OCI-LY3 (cell line): ENCODE results near the gene NGF.

Source experiments
- H2AFZ ChIP-seq: fragments of 200-600, 300-600 bp; shearing (Covaris generic); 2 replicates; pipeline ENCODE4 v1.6.0; 2014; ENCODE audit warnings: antibody characterized with exemption, low read depth, low read length
- H3K27ac ChIP-seq: fragments of 200-600, 300-600 bp; sonication (generic); 2 replicates; pipeline ENCODE4 v1.5.1; 2014; ENCODE audit warnings: mild to moderate bottlenecking, low read length, moderate library complexity, mixed read lengths
- H3K27me3 ChIP-seq: fragments of 200-600, 300-600 bp; sonication (generic); 2 replicates; pipeline ENCODE4 v1.6.1; 2014; ENCODE audit warnings: low read depth, low read length, mixed read lengths
- H3K36me3 ChIP-seq: fragments of 200-600, 300-600 bp; sonication (generic); replicated peaks from 2 replicates; pipeline ENCODE3; 2014; ENCODE audit warnings: low read depth, low read length, mixed read lengths
- H3K4me1 ChIP-seq: fragments of 300-600, 200-600 bp; sonication (generic); 2 replicates; pipeline ENCODE4 v1.6.1; 2014; ENCODE audit warnings: low read length, mixed read lengths
- H3K4me2 ChIP-seq: fragments of 200-600, 300-600 bp; sonication (generic); 2 replicates; pipeline ENCODE4 v1.6.1; 2014; ENCODE audit warnings: low read length, mixed read lengths
- H3K4me3 ChIP-seq: fragments of 300-600, 200-600 bp; sonication (generic); 2 replicates; pipeline ENCODE4 v1.5.1; 2014; ENCODE audit warnings: antibody characterized with exemption, mild to moderate bottlenecking, low read length, moderate library complexity
- H3K79me2 ChIP-seq: fragments of 300-600, 200-600 bp; shearing (Covaris generic); 2 replicates; pipeline ENCODE4 v1.6.1; 2014; ENCODE audit warnings: mild to moderate bottlenecking, low read length, mixed read lengths
- H3K9ac ChIP-seq: fragments of 300-600, 200-600 bp; shearing (Covaris generic); 2 replicates; pipeline ENCODE4 v1.6.0; 2014; ENCODE audit warnings: mild to moderate bottlenecking, low read length, moderate library complexity
- H3K9me3 ChIP-seq: fragments of 200-600, 300-600 bp; shearing (Covaris generic); 2 replicates; pipeline ENCODE4 v1.6.1; 2014; ENCODE audit warnings: low read length, mixed read lengths; ENCODE audit not compliant: insufficient read depth
- H4K20me1 ChIP-seq: fragments of 200-600, 300-600 bp; sonication (generic); 2 replicates; pipeline ENCODE4 v1.6.1; 2016; ENCODE audit warnings: low read length, mixed read lengths; ENCODE audit not compliant: insufficient read depth
- EZH2phosphoT487 ChIP-seq: fragments of 200-600 bp; shearing (Covaris generic); IDR thresholded peaks from 2 replicates; pipeline ENCODE4 v1.6.1; 2018; ENCODE audit warnings: antibody characterized with exemption, mixed run types, low read depth
- TF ChIP-seq, protein P1 (sequence below): fragments of 200-600, 300-600 bp; sonication (generic); IDR thresholded peaks from 2 replicates; pipeline ENCODE4 v1.5.1; 2014; ENCODE audit warnings: antibody characterized with exemption, low read length, low read depth

NGF gene

DNA sequence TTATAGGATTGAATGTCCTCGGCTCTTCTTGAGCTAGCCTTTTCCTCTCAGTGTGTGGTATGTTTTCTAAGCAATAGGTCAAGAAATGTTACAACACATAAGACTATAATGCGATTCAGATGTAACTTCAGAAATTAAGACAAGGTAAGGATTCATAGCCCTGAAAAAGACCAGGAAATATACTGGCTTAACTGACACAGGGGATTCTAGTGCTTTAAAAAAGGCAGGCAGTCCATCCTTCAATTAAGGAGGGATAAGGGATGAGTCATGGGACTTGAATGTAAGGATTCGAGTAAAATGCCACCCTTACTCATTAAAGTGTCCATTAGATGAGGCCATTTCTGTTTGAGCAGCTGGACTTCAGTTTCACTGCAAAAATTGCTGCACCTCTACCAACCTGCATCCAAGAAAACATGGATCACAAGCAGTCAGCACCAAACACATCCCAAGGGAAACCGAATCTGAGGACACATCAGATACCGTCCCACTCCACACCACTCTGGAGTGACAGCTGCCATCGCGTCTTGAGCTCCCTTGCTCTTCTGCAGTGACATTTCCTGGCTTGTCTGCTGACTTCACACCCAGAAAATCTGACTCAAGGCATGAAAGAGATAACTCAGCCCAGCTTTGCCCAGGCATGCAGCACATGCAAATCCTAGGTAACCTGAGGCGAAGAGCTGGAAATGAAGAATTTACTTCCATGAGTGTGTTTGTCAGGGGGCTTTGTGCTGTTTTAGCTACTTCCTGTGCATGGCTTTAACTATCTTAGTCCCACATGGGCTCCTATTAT is 37.8 kb downstream of the NGF start:
- H3K27me3 ChIP-seq = peaks cover 15% of the 10 kb centered on the region
- H3K27ac ChIP-seq = no peak overlapping the region
- no peak overlapping the region for H2AFZ ChIP-seq
- H4K20me1 ChIP-seq = no peaks in the 10 kb centered on the region; the same call in 1 of the 2 replicates
- no peak overlapping the region for H3K4me2 ChIP-seq
- H3K4me3 ChIP-seq = no peak overlapping the region
- no peak for TF ChIP-seq EZH2phosphoT487
- TF ChIP-seq, protein P1, sequence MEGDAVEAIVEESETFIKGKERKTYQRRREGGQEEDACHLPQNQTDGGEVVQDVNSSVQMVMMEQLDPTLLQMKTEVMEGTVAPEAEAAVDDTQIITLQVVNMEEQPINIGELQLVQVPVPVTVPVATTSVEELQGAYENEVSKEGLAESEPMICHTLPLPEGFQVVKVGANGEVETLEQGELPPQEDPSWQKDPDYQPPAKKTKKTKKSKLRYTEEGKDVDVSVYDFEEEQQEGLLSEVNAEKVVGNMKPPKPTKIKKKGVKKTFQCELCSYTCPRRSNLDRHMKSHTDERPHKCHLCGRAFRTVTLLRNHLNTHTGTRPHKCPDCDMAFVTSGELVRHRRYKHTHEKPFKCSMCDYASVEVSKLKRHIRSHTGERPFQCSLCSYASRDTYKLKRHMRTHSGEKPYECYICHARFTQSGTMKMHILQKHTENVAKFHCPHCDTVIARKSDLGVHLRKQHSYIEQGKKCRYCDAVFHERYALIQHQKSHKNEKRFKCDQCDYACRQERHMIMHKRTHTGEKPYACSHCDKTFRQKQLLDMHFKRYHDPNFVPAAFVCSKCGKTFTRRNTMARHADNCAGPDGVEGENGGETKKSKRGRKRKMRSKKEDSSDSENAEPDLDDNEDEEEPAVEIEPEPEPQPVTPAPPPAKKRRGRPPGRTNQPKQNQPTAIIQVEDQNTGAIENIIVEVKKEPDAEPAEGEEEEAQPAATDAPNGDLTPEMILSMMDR = no peak
- no peak overlapping the region for H3K9ac ChIP-seq
- H3K79me2 ChIP-seq = no peaks in the 10 kb centered on the region
- peaks cover 6% of the 10 kb centered on the region; the same call in 1 of the 2 replicates for H3K4me1 ChIP-seq
- no peaks in the 10 kb centered on the region for H3K9me3 ChIP-seq
- no peaks in the 10 kb centered on the region for H3K36me3 ChIP-seq

DNA sequence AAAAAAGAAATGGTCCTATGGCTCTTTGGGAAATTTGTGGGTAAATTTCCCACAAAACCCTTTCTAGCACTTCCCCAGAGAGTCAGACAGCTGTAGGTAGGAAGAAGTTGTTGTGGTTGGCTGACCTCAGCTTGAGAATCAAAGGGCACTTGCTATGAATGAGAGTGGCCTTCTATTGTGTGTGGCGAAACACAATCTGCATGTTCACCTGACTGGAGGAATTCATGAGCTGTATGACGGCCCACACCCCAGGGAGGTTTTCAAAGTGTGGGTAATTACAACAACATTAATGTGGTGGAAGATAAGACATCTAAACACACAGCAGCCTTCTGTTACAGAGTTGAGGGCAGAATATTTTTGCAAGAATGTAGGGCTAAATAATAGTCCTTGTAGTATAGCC is 38.8 kb downstream of the NGF start:
- no peaks in the 10 kb centered on the region for H3K9me3 ChIP-seq
- no peak for TF ChIP-seq EZH2phosphoT487
- TF ChIP-seq, protein P1 = no peak
- no peak overlapping the region for H3K9ac ChIP-seq
- no peak overlapping the region for H3K27ac ChIP-seq
- no peak overlapping the region for H3K4me3 ChIP-seq
- H3K79me2 ChIP-seq = no peaks in the 10 kb centered on the region
- H3K36me3 ChIP-seq = no peaks in the 10 kb centered on the region
- no peaks in the 10 kb centered on the region; the same call in 1 of the 2 replicates for H4K20me1 ChIP-seq
- H3K27me3 ChIP-seq = peaks cover 17% of the 10 kb centered on the region
- H3K4me1 ChIP-seq = peaks cover 6% of the 10 kb centered on the region; the same call in 1 of the 2 replicates
- no peak overlapping the region for H2AFZ ChIP-seq
- H3K4me2 ChIP-seq = no peak overlapping the region

DNA sequence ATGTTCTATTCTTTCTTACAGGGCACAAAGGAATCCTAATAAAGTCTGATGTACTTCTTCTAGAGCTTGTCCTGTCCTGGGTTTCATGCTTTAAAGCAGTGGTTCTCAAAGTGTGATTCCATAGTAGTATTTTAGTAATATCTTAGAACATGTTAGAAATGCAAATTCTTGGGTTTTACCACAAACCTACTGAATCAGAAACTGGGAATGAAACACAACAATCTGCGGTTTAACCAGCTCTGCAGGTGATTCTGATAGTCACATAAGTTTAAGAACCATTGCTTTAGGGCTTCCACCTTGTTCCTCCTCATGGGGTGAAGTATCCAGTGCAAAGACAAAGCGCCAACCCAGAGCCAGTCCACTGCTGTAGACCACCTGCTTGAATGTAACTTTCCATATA is 41.1 kb downstream of the NGF start:
- no peak for TF ChIP-seq EZH2phosphoT487
- TF ChIP-seq, protein P1 = no peak
- no peaks in the 10 kb centered on the region for H3K79me2 ChIP-seq
- no peaks in the 10 kb centered on the region for H3K9me3 ChIP-seq
- no peak overlapping the region for H3K27ac ChIP-seq
- H2AFZ ChIP-seq = no peak overlapping the region
- no peak overlapping the region for H3K4me2 ChIP-seq
- peaks cover 6% of the 10 kb centered on the region; the same call in 1 of the 2 replicates for H3K4me1 ChIP-seq
- H3K36me3 ChIP-seq = no peaks in the 10 kb centered on the region
- H3K4me3 ChIP-seq = no peak overlapping the region
- H3K27me3 ChIP-seq = peaks cover 29% of the 10 kb centered on the region
- no peaks in the 10 kb centered on the region; the same call in 1 of the 2 replicates for H4K20me1 ChIP-seq
- no peak overlapping the region for H3K9ac ChIP-seq

DNA sequence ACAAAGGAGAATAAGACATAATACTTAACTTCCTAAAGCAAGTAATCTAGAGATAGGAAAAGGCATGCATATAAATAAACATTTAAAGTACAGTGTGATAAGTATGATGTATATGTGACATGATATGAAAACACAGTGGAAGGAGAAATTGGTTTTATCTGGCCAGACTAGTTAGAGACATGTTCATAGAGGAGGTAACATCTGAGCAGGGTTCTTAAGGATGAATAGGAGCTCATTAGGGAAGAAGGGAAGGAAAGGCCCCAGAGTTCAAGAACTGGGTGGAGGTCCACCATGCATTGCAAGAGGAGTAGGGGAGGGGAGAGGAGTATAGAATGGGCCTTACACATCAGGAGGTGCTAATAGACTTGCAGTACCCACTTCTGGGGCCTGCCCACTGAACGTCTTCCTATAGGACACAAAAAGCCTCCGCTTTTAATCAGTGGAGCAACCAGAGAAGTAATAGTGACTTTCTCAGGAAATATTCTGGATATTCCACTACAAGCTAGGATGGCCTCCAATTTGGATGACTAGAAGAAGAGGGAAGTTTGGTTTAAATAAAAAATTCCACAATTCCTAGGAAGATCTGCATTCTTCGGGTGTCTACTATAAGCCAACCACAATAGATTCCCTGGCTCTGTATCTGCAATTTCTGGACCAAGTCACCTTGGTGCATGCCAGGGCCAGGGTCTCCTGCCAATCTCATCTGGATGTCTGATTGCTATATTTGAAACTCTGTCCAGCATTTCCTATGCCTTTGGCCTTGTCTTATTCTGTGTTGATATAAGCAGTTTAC is 41.9 kb downstream of the NGF start:
- no peaks in the 10 kb centered on the region for H3K36me3 ChIP-seq
- no peak overlapping the region for H3K4me2 ChIP-seq
- H3K9me3 ChIP-seq = no peaks in the 10 kb centered on the region
- H3K4me3 ChIP-seq = no peak overlapping the region
- no peak overlapping the region for H2AFZ ChIP-seq
- H3K79me2 ChIP-seq = no peaks in the 10 kb centered on the region
- peaks cover 6% of the 10 kb centered on the region; the same call in 1 of the 2 replicates for H3K4me1 ChIP-seq
- H3K27ac ChIP-seq = no peak overlapping the region
- H3K27me3 ChIP-seq = peaks cover 29% of the 10 kb centered on the region
- H4K20me1 ChIP-seq = no peaks in the 10 kb centered on the region; the same call in 1 of the 2 replicates
- TF ChIP-seq, protein P1 = no peak
- no peak for TF ChIP-seq EZH2phosphoT487
- no peak overlapping the region for H3K9ac ChIP-seq
